ENCODE results near the gene NUMBL.

DNA sequence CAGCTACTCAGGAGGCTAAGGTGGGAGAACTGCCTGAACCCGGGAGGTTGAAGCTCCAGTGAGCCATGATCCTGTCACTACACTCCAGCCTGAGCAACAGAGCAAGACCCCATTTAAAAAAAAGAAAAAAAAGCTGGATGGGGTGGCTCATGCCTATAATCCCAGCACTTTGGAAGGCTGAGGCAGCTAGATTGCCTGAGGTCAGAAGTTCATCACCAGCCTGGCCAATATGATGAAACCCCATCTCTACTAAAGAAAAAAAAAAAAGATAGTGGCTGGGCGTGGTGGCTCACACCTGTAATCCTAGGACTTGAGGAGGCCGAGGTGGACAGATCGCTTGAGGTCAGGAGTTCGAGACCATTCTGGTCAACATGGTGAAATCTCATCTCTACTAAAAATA is 74.3 kb downstream of the NUMBL start:
- TF ChIP-seq, protein P1, sequence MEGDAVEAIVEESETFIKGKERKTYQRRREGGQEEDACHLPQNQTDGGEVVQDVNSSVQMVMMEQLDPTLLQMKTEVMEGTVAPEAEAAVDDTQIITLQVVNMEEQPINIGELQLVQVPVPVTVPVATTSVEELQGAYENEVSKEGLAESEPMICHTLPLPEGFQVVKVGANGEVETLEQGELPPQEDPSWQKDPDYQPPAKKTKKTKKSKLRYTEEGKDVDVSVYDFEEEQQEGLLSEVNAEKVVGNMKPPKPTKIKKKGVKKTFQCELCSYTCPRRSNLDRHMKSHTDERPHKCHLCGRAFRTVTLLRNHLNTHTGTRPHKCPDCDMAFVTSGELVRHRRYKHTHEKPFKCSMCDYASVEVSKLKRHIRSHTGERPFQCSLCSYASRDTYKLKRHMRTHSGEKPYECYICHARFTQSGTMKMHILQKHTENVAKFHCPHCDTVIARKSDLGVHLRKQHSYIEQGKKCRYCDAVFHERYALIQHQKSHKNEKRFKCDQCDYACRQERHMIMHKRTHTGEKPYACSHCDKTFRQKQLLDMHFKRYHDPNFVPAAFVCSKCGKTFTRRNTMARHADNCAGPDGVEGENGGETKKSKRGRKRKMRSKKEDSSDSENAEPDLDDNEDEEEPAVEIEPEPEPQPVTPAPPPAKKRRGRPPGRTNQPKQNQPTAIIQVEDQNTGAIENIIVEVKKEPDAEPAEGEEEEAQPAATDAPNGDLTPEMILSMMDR (conservative IDR thresholded peaks at IDR 0.05), result no peak
- no peak for TF ChIP-seq EZH2 (IDR thresholded peaks at IDR 0.05; ENCODE audit: low read depth)

Data from PC-9 (cell line).